ENCODE results near the gene COMMD6.
A peak's percentile ranks its signal among the peaks of the same experiment; 100 is the strongest.

COMMD6 gene

DNA sequence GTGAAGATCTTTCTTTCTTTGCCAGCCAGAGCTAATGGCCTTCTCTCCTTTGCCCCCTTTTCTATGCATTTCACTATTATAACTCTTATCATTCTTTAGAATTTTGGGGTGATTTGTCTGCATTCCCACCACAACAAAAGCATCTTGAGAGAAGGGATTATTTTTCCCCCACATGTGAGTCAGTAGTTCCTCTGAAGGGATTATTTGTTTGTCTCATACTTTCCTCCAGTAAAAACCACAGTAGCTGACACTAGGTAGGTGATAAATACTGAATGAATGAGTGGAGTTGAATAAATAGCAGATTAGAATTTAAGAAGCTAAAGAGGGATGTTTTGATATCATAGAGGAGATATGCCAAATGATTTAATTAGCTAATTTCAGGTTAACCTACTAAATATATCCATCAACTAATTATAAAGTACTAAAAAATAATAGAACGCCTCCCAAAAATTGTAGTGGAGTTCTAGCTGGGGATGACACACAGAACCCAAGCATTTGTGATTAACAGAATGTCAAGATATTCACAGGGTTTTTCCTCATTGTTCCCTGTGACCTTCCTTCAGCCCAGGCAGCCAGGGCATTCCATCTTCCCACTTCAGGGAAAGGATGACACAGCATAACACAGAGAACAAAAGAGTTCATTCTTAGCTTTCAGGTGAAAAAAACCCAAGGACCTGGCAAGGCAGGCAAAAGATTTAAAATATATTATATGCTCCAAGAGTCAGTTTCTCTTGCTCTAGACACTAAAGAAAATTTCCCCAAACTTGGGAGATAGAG is 52.2 kb downstream of the COMMD6 start:
- H3K4me3 ChIP-seq (ENCODE audit: low read depth, low read length), result no peak overlapping the region
- H3K36me3 ChIP-seq, result no peaks in the 10 kb centered on the region
- H3K27me3 ChIP-seq (ENCODE audit: insufficient read depth, low read depth, severe bottlenecking), result no peaks in the 10 kb centered on the region
- H3K9me3 ChIP-seq (ENCODE audit: severe bottlenecking), result no peaks in the 10 kb centered on the region
- TF ChIP-seq, protein P1, sequence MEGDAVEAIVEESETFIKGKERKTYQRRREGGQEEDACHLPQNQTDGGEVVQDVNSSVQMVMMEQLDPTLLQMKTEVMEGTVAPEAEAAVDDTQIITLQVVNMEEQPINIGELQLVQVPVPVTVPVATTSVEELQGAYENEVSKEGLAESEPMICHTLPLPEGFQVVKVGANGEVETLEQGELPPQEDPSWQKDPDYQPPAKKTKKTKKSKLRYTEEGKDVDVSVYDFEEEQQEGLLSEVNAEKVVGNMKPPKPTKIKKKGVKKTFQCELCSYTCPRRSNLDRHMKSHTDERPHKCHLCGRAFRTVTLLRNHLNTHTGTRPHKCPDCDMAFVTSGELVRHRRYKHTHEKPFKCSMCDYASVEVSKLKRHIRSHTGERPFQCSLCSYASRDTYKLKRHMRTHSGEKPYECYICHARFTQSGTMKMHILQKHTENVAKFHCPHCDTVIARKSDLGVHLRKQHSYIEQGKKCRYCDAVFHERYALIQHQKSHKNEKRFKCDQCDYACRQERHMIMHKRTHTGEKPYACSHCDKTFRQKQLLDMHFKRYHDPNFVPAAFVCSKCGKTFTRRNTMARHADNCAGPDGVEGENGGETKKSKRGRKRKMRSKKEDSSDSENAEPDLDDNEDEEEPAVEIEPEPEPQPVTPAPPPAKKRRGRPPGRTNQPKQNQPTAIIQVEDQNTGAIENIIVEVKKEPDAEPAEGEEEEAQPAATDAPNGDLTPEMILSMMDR (IDR thresholded peaks at IDR 0.05; ENCODE audit: low read depth, low read length), result no peak
- H3K27ac ChIP-seq, result no peak overlapping the region
- DNase-seq, result no peak

DNA sequence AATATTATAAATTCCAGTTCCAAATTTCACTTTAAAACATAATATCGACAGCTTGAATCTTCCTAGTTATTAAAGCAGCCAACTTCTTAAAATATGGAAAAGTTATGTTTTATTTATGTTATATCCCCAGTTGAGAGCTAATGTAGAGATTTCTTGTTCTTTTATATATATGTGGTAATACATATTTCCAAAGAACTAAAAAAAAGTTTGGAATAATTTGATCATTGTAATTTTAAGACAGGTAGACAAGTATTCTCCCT is 54.9 kb downstream of the COMMD6 start:
- TF ChIP-seq, protein P1 (IDR thresholded peaks at IDR 0.05; ENCODE audit: low read depth, low read length), result no peak
- Histone ChIP-seq H3K27ac (peak overlapping the region; percentile 68), H3K36me3 (no peaks in the 10 kb centered on the region), H3K9me3 (ENCODE audit: severe bottlenecking) (no peaks in the 10 kb centered on the region), H3K27me3 (ENCODE audit: insufficient read depth, low read depth, severe bottlenecking) (no peaks in the 10 kb centered on the region), H3K4me3 (ENCODE audit: low read depth, low read length) (peak overlapping the region; percentile 74)
- no peak for DNase-seq

GRCh38 chr13:75482070-75482819 is 55.4 kb downstream of the COMMD6 start, which contains the start of gene TBC1D4:
Gene TBC1D4 (minus strand): TSS chr13:75482169. CDS start chr13:75481767, 402 bp downstream.
- Histone ChIP-seq H3K9me3 (ENCODE audit: severe bottlenecking) (no peaks in the 10 kb centered on the region), H3K4me3 (ENCODE audit: low read depth, low read length) (peak within 1 kb of the TSS; percentile 74), H3K27me3 (ENCODE audit: insufficient read depth, low read depth, severe bottlenecking) (no peaks in the 10 kb centered on the region), H3K36me3 (no peaks in the 10 kb centered on the region), H3K27ac (peak within 1 kb of the TSS; percentile 68)
- TF ChIP-seq, protein P1 (IDR thresholded peaks at IDR 0.05; ENCODE audit: low read depth, low read length), result peak; percentile 55
- peak; percentile 90 for DNase-seq

DNA sequence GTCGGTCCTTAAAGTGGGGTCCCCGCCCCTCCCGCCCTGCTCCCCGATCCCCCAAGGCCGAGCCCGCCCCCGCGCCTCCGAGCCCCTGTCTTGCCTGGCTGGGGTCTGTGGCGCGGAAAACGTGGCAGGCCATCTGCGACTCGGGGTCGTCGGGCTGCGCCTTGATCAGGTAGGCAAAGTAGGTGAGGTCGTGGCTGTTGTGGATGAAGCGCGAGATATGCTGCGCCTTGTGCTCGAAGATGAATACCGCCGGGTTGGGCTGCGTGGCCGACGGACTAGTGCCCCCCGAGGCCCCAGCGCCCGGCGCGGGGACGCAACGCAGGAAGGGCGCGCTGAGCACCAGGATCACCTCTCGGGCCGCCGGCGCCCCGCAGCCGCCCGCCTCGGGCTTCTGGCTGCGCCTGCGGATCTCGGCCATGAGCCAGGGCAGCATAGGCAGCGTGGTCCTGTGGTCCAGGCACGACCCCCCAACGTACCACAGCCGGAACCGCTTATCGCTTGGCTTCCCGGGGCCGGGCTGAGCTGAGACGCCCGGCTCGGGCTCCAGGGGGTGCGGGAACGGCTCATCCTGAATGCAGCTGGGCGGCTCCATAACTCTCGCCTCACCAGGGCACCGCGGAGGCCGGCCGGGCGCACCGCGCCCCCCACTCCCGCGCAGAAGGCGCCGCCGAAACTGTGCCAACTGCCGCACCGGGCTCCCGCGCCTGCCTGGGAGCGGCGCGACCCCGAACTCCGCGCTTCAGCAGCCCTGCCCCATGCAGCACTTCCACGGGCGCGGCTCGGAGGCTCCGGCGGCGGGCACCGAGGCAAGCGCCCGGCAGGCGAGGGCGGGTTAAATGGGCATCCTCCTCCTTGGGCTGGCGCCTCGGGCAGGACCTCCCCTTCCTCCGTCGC is 56.2 kb downstream of the COMMD6 start:
- peak; percentile 12 for DNase-seq
- Histone ChIP-seq H3K27ac (peak overlapping the region; percentile 68), H3K4me3 (ENCODE audit: low read depth, low read length) (peak overlapping the region; percentile 74), H3K36me3 (no peaks in the 10 kb centered on the region), H3K9me3 (ENCODE audit: severe bottlenecking) (no peaks in the 10 kb centered on the region), H3K27me3 (ENCODE audit: insufficient read depth, low read depth, severe bottlenecking) (no peaks in the 10 kb centered on the region)
- TF ChIP-seq, protein P1 (IDR thresholded peaks at IDR 0.05; ENCODE audit: low read depth, low read length), result no peak

DNA sequence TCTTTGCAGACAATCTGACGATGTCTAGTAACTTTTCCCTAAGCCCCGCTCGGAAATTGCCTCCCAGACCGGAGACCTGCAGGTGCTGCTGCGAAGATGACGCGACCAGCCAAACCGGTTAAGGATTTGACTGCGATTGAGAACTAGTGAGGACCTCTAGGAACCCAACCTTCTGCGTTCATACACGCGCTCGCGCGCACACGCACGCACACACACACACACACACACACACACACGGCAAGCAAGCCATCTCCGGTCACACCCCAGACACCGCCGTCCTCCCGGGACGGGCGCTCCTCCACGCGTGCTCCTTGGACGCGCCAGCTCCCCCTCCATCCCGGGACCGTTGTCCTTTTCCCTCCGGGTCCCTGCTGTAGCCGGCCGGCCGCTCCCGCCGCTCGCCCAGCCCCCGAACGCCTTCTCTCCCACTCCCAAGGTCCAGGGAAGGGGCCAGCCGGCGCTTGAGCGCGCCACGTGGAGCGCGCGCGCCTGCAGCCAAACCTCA is 56.9 kb downstream of the COMMD6 start:
- TF ChIP-seq, protein P1 (IDR thresholded peaks at IDR 0.05; ENCODE audit: low read depth, low read length), result no peak
- Histone ChIP-seq H3K27me3 (ENCODE audit: insufficient read depth, low read depth, severe bottlenecking) (no peaks in the 10 kb centered on the region), H3K4me3 (ENCODE audit: low read depth, low read length) (peak overlapping the region; percentile 74), H3K27ac (no peak overlapping the region), H3K36me3 (no peaks in the 10 kb centered on the region), H3K9me3 (ENCODE audit: severe bottlenecking) (no peaks in the 10 kb centered on the region)
- DNase-seq, result peak; percentile 27
